ENCODE data around the gene NRARP.

GRCh38 chr9:137253717-137254623, 48.1 kb downstream of the NRARP start:
- TF ChIP-seq, protein P1, sequence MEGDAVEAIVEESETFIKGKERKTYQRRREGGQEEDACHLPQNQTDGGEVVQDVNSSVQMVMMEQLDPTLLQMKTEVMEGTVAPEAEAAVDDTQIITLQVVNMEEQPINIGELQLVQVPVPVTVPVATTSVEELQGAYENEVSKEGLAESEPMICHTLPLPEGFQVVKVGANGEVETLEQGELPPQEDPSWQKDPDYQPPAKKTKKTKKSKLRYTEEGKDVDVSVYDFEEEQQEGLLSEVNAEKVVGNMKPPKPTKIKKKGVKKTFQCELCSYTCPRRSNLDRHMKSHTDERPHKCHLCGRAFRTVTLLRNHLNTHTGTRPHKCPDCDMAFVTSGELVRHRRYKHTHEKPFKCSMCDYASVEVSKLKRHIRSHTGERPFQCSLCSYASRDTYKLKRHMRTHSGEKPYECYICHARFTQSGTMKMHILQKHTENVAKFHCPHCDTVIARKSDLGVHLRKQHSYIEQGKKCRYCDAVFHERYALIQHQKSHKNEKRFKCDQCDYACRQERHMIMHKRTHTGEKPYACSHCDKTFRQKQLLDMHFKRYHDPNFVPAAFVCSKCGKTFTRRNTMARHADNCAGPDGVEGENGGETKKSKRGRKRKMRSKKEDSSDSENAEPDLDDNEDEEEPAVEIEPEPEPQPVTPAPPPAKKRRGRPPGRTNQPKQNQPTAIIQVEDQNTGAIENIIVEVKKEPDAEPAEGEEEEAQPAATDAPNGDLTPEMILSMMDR (conservative IDR thresholded peaks at IDR 0.05; ENCODE audit: low read depth, low read length): no peak
- TF ChIP-seq EZH2 (IDR thresholded peaks at IDR 0.05; ENCODE audit: borderline replicate concordance, low read depth, low read length, poor library complexity, severe bottlenecking): no peak
